Muscle of back (tissue), 11 donors: ENCODE results near the gene GCAT. TPM values are rescaled to one million over a fixed set of nuclear protein-coding genes. Genes with fewer than 3 reads are reported as not detected.

Source experiments
- DNase-seq, 3 donors: peaks; one replicate each; pipeline versions ENCODE4 v3.0.0 to v3.0.0-alpha.2; 2013
- polyA plus RNA-seq, 10 donors: library from polyadenylated mRNA; unstranded; fragments of 120-200 nt; gene quantifications; one replicate each; pipeline ENCODE4 v1.2.1, GENCODE V29; 2013; ENCODE audit not compliant: insufficient read length in 10 of 10

Gene GCAT
- polyA plus RNA-seq, 10 donors: 3.2 to 7.0 (median 5.8) TPM

DNA sequence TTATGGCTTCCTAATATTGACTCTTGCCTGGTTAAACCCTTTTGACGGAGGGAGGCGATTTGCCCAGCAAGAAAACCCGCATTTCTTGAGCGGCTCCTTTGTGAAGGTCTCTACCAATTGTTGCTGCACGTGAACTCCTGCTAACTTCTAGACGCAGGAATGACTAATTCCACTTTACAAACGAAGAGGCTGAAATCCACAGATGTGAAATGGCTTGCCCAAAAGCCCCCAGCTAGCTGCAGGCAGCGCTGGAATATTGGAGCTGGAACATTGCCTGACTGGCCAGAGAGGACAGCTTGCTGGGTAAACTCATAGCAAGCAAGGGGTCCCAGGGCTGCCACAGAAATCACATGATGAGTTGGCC is 542 bp downstream of the GCAT start:
- no peak for DNase-seq

DNA sequence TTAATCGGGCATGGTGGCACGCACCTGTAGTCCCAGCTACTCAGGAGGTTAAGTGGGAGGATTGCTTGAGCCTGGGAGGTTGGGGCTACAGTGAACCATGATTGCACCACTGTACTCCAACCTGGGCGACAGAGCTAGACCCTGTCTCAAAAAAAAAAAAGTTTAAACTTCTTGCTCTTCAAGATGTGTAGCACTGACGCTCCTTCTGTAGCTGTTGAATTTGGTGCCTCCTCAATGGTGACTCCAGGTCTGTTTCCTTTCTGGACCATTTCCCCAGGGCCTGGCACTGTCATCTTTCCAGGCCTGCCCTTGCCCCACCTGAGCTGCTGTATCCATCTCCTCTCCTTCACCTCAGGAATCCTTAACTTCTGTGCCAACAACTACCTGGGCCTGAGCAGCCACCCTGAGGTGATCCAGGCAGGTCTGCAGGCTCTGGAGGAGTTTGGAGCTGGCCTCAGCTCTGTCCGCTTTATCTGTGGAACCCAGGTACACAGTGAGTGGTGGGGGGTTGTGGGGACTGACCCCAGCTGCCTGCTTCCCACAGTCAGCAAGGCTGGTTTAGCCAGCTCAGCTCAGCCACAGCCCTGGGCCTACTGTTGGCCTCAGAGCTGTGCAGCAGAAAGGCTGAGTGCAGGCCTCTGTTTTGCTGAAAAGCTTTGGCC is 2.1 kb downstream of the GCAT start:
- no peak for DNase-seq

DNA sequence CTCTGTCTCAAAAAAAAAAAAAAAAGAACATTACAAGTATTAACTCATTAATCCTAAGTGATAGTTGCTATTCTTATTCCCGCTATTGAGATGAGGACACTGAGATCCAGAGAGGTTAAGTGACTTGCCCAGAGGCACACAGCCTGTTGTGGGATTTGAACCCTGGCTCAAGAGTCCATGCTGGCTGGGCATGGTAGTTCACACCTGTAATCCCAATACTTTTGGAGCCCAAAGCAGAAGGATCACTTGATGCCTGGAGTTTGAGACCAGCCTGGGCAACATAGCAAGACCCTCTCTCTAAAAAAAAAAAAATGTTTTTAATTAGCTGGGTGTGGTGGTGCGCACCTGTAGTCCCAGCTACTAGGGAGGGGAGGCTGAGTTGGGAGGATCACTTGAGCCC is 4.1 kb downstream of the GCAT start:
- DNase-seq: no peak

DNA sequence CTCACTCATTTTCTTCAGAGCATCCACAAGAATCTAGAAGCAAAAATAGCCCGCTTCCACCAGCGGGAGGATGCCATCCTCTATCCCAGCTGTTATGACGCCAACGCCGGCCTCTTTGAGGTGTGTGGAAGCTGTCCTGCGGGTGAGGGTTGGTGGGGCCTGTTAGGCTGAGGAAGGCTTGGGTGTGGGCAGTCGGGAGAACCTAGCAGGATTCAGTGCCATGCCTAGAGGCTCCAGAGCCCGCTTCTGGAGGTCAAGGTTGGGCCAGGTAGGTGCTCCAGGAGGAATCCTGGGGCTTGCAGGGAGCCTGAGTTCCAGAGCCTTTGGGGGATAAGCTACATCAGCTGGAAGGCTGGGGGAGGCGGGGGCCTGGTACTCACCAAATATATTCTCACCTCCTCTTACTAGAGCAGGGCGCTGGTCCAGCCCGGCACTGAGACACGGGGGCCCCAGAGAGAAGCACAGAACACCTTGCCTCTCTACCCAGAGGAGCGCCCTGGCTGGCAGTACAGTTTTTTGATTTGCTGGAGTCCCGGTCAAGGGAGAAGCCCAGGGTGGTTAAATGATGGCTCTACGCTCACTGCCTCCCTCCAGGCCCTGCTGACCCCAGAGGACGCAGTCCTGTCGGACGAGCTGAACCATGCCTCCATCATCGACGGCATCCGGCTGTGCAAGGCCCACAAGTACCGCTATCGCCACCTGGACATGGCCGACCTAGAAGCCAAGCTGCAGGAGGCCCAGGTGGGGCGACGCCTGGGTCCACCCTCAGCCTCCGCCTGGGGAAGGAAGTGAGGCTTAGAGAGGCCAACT is 5.3 kb downstream of the GCAT start:
- no peak for DNase-seq

DNA sequence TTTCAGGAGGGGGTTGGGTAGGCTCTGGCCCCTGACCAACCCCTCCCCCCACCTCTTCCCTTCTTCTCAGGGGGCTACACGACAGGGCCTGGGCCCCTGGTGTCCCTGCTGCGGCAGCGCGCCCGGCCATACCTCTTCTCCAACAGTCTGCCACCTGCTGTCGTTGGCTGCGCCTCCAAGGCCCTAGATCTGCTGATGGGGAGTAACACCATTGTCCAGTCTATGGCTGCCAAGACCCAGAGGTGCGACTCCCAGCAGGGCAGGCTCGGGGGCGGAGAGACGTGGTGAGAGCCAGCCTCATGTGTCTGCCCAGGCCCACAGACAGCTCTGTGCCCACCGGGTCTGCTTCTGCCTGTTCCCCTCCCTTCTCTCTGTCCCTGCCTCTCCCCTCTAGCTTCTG is 7.9 kb downstream of the GCAT start:
- DNase-seq: no peak

DNA sequence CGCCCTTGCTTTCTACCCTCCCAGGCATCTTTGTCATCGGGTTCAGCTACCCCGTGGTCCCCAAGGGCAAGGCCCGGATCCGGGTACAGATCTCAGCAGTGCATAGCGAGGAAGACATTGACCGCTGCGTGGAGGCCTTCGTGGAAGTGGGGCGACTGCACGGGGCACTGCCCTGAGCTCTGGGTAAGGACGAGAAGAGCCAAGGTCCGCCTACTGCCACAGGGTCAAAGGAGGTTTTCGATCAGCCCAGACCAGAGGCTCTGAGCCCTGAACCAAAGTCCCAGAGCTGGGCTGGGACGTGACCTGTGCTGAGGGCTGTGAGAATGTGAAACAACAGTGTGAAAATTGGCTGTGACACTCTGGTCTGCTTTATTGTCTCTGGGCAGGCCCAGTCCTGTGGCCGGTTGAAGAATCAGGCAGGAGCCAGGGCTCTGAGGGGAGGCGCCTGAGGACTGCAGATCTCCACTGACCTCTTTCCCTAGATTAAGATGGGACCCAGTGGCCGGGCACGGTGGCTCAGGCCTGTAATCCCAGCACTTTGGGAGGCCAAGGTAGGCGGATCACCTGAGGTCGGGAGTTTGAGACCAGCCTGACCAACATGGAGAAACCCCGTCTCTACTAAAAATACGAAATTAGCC is 8.9 kb downstream of the GCAT start:
- no peak for DNase-seq

DNA sequence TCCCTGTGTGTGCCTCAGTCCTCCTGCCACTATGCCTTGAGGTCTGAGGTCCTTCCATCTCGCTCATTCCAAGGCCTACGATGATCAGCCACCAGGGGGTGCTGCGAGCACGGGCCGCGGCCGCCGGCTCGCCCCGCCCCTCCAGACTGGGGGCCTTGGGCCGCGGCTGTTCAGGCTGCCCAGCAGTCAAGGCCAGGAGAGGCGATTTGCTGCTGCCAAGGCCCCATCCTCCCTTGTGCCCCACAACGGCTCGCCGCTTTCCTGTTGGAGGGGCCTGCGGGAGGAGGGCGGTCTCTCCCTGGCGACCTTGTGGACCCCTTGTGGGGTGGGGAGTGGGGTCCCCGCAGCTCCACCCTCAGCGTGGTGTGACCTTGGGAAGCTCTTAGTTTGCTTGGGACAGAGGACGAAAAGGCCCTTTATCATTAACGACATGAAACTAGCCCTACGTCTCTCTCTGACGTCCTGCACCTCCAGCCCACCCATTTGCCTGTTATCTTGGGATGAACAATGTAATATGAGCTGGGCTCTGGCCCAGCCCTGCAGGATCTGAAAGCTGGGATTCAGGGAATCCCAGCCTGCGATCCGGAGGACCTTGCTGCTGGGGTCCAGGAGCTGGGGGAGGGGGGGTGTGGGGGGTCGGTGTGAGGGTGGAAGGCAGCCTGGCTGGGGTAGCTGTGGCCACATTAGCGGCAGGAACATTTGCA is 10.1 kb downstream of the GCAT start:
- peak; percentile 71 to 93 (median 88) for DNase-seq

DNA sequence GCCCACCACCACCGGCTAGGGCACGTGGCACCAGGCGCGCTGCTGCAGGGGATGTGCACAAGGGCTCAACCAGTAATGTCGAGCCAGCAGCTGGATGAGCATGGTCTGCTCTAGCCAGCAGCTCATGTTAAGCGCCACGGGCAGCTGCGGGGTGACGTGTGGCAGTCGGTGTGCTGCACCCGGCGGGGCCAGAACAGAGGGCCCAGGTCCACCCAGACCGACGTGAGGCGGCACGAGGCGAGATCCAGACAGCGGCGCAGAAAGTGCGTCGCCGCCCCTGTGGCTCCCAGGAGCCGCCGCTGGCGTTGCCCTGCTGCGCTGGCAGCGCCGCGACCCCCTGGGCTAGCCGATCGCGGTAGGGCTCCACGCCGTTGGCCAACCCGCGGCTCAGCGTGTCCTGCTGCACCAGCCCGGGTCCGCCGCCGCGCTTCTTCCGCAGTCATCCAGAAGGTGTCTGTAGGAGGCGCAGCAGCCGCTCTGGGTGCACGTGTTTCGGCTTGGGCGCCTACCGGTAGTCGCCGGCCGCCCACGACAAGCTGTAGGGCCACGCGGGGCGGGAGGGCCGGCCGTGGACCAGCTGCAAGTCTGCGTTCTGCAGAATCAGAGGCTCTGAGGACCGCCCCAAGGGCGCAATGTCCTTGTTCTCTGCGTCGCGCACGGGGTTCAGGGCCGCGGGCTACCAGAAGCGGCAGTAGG is 10.8 kb downstream of the GCAT start:
- DNase-seq: peak in 2 of 3 donors; percentile 46 to 80

DNA sequence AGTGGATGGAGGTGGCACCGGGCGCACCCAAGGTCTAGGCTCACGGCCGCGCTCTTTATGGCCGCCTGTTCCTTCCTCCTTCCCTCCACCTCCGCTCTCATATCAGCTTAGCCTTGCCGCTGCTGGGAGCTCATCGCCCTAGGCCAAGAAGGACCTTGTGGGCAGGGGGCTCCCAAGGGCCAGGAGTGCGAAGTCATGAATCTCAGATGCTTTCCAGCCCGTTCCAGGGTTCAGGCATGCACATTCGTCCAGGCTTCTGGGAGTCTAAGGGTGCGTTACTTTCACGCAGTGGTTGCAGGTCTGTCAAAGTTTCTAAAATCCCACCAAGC is 11.3 kb downstream of the GCAT start:
- DNase-seq: no peak

DNA sequence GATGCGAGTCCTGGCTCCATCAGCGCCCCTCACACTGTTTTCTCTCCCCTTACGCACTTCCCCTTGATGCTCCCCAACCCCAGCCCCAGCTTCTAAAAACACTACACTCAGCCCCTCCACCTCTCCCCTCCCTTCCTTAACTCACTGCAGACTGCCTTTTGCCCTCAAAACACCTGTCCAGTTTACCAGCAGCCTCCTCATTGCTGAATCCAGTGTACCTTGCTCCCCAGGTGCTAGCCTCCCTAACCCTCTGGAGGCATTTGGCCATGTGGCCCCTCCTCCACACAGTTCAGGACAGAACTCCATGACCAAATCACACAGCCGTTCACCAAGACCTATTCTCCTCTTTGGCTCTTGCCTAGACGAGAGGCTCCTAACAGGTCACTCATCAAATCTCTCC is 12.6 kb downstream of the GCAT start:
- no peak for DNase-seq

DNA sequence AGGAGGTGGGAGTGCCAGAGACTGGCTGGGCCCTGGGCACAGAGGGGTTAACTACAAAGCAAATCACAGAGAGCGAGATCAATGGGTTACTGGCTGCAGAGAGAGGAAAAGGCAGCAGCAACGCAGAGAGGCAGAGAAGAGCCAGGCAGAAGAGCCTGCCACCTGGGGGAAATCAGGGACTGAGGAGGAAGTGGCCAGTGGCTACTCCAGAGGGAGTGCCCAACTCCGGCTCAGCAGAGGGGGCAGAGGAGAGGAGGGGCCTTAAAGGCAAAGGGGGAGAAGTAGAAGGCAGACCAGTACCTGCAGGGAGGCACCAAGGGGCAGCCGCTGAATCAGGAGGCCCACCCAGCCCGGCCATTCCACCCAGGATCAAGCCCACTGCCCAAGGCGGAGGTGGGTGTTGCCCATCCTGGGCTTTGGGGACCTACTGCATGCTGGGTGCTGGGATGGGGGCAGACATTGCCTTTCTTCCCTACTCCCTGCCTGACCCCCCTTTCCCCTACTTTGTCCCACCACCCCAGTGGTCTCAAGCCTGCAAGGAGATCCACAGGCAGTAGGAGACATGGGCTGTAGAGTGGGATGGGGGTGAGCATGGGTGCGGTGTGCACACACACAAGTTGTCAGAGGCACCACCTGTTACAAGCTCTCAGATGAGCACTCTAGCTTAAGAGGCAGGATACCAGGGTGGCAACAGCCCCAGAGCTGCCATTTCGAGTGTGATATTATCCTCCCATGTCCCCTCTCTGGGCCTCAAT is 14.5 kb downstream of the GCAT start:
- DNase-seq: no peak

DNA sequence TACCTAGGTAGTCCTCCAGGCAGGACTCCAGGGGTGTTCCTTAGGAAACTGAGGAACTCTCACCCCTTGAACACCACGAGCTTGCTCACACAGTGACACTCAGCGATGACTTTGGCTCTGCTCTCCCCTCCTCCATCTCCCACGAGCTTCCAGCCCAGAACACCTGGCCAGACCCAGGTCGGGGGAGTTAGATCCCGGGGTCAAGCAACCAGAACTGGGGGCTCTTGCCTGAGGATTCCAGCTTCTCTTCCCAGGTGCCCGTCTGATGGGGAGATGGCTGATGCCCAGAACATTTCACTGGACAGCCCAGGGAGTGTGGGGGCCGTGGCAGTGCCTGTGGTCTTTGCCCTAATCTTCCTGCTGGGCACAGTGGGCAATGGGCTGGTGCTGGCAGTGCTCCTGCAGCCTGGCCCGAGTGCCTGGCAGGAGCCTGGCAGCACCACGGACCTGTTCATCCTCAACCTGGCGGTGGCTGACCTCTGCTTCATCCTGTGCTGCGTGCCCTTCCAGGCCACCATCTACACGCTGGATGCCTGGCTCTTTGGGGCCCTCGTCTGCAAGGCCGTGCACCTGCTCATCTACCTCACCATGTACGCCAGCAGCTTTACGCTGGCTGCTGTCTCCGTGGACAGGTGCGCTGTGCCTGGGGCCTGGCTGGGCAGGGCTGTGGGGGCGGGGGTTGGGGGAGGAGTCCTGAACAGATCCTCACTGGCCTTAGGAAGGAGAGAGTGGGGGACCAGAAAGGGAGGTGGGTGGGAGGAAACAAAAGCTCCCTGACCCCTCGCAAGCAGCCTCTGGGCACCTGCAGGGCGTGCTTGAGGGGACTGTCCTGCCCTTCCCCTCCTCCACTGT is 15.6 kb downstream of the GCAT start, which contains the start of gene GALR3:
Gene GALR3 (plus strand): TSS at position 249 of the 852 bp plus-strand sequence. CDS start 25 bp downstream, at position 274.
- no peak for DNase-seq

DNA sequence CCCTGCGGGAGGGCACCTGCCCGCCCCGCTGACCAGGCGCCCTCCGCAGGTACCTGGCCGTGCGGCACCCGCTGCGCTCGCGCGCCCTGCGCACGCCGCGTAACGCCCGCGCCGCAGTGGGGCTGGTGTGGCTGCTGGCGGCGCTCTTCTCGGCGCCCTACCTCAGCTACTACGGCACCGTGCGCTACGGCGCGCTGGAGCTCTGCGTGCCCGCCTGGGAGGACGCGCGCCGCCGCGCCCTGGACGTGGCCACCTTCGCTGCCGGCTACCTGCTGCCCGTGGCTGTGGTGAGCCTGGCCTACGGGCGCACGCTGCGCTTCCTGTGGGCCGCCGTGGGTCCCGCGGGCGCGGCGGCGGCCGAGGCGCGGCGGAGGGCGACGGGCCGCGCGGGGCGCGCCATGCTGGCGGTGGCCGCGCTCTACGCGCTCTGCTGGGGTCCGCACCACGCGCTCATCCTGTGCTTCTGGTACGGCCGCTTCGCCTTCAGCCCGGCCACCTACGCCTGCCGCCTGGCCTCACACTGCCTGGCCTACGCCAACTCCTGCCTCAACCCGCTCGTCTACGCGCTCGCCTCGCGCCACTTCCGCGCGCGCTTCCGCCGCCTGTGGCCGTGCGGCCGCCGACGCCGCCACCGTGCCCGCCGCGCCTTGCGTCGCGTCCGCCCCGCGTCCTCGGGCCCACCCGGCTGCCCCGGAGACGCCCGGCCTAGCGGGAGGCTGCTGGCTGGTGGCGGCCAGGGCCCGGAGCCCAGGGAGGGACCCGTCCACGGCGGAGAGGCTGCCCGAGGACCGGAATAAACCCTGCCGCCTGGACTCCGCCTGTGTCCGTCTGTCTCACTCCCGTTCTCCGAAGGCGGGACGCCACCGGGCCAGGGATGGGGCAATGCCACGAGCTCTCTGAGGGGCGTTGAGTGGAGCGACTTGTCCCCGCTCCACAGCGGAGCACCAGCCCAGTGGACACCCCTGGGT is 17.2 kb downstream of the GCAT start:
- DNase-seq: peak in 2 of 3 donors; percentile 37 to 67

DNA sequence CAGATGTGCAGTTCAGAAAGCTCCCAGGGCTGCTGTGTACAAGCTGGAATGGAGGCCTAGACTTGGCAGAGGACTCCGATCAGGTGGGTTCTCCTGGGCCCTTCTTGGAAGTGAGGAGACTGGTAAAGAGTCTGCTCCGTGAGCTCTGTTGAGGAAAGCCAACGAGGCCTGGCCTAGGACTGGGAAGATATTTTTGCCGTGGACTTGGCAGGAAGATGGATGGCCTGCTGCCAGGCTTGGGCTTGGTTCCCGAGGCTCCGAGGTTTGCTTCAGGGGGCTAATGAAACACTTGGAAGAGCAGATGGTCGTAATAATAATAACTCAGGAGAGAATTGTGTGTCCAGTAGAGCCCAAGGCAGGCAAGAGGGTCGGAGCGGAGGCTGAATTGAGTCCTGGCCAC is 19.3 kb downstream of the GCAT start:
- peak in 2 of 3 donors; percentile 88 to 92 for DNase-seq

DNA sequence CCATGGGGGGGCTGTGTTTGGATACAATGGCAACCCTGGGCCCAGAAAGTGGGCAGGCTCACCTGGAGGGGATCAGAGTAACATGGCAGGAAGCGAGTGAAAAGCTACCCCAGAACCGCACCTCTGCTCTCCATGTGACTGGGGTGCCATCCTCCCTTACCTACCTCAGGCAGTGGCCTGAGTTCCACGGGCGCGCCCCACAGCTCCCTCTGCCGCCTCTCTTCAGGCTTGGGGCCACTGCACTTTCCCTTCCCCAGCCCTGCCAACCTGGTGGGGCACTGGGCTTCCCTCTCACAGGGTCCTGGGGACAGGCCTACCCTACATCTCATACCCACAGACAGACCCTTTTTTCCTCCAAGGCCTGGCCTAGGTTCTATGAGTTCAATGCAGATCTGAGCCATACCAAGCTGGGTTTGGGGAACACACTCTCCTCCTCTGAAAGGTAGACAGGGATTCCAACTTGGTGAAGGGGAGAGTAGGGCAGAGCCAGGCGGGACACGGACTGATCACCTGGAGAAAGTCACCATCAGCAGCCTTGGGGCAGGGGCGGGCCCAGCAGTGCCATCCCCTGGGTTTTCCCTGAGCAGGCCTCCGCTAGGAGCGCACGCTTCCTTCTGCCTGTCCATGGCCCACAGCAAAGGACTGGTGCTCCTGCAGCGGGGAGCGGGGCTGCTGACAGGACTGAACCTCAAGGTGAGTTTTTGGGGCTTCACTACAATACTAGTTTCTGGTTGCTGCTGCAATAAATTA is 22.5 kb downstream of the GCAT start:
- DNase-seq: no peak

DNA sequence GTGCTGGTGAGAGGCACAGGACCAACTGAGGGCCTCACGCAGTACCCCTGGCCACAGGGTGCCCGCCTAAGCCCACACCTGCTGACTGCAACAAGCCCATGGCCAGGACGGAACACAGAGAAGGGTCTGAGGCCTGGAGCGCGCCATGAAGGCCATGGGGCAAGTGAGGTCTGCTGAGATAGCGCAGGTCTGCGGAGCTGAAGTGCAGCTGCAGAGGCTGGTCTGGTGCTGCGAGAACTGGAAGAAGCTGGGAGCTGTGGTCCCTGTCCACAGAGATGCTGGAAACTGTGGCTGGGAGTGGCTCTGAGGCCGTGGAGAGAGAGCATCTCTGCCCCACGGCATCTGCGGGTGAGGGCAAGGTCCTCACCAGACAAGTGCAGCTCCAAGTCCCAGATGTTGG is 23.7 kb downstream of the GCAT start:
- no peak for DNase-seq

DNA sequence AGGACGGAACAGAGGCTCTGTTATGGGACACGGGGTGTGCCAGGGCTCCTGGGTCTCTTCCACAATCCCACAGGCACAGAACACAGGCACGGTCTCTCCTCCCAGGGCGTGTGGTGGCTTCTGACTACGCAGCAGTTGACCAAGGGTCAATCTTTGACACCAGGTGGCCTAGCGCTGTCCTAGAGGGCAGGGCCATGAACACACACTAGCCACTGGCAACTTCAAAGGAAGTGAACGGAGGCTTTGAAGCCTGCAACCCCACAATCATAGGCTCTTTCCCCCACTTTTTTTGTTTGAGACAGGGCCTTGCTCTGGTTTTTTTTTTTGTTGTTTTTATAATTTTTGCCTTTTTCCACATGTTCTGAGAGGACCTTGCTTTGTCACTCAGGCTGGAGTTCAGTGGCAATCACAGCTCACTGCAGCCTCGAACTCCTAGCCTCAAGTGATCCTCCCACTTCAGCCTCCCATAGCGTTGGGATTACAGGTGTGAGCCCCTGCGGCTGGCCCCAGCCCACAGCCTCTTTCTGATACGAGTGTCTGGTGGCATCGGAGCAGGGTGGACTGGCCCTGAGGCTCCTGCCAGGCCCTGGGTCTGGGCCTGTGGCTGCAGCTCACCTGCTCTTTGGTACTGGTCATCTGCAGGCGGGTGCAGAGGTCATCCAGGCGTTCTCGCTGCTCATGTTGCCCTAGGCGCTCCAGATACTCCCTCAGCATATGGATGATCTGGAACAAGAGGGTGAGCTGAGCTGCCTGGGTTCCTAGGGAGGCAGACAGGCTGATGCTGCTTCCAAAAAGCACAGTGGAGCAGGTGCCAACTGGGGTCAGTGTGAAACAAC is 24.5 kb downstream of the GCAT start:
- no peak for DNase-seq
